Measurements from ENCODE around the gene ASXL1.

ASXL1 gene

DNA sequence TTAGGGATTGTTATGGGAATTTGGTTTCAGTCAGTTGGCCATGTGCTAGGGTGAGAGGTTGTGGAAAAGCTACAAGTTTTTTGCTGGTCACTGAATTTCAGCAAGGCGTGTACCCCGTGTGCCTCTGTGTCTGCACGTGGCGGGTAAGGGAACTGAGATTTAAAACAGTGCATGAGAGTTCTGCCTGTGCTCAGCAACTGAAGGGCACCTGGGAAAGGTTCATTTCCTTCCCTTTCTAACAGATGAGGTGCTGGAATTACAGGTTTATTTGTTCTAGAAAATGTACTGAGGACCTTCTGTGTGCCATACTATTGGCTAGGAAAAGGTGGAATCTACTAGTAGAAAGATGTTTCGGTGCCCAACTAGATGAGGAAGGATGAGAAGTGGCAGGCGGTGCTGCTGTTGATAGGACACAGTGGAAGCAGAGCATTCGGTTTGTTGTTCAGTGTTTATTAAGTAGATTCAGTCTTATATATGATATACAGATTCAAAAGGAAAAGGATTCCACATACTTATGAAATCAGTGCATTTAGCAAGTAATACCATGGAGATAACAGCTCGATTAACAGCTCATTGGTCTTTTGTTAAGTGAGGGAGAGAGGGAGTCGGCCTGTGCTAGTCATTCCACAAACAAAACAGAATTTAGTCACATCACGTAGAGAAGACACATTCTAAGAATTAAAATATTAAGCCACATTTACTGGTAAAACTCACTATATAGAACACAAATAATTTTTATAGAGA is 84.7 kb downstream of the ASXL1 start:
- no peak for DNase-seq

DNA sequence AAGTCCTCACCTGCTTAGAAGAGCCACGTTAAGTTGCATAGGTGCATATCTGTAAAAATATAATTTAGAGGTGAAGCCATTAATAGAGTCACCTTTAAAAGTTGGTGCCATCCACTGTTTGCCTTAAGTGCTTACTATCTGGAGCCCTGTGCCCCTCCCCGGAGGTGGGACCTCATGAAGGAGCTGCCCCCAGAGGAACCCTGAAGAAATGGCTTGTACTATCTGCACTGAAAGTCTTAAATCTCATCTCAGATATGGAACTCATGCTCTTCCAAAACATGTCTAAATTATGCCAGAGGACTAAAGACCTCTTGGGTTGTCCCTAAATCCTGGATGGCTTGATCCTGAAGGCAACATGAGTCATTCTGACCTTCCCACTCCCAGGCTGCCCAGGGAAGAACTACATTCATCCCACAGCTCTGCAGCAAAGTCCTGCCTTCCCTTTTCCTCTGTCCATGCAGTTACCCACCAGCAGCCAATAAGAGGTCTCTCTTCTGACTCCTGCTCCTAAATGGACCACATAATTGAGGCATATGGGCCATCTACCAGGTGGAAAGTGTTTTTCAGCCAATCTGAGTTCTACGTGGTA is 85.3 kb downstream of the ASXL1 start:
- DNase-seq, result no peak

DNA sequence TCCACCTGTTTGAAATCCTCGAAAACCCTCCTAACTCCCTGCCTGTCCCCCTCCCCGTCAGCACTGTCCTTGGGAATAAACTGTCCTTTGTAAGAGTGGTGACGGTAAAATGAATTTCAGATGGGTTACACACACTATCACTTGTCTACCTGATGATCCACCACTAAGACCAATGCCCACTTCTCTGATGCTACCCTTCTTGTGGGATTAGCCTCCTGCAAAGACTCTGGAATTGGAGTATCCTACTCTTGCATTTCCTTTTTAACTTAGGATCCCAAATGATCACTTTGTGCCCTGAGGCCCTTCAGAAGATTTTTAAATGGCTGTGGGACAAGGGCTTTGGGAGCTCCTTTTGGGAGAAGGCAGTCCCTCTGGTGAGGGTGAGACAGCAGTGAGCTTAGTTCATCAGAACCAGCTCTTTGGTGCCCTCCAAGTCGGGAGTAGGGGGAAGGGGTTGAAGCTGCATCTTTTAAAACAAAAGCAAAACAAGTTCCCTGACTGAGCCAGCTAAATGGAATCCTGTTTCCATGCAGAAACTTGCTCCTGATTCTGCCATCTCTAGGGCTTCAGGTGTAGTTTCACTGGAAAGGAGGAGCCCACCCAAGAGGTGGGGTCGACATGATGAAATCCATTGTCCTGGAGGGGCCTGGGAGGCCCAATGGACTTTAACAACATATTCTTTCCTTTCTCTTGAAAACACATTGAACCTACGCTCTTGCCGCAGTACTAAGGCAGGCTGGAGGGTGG is 86.5 kb downstream of the ASXL1 start:
- no peak for DNase-seq

DNA sequence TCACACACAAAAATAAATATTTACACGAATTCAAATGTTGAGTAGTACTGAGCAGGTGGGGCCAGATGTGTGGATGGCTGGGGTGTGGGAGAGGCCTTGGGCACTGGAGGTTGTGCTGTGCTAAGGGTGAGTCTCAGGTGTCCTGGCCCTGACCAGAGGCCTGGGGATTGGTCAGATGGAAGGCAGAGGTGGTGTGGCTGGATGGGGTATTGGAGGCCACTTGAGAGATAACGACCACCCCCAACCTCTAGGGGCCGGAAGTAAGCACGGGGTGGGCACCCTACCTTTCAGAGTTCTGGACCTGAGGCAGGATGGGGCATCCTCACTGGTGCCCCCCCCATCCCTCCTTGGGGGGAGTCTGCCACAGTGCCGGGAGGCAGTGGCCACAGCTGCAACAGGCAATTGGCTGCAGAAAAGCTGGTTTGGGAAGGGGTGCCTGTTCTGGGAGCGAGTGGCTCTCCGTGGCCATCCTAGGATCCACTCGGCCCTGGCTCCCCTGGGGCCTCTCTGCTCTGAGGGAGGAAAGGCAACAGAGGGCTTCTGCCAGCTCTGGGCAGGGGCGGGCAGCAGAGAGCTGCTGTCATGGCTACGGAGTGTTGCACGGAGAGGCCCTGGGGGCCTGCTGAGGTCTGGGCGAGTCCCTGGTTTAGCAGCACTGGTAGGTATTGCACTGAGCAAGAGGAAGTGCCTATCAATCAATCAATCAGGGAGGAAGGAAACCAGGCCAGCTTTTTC is 87.6 kb downstream of the ASXL1 start:
- DNase-seq, result no peak

DNA sequence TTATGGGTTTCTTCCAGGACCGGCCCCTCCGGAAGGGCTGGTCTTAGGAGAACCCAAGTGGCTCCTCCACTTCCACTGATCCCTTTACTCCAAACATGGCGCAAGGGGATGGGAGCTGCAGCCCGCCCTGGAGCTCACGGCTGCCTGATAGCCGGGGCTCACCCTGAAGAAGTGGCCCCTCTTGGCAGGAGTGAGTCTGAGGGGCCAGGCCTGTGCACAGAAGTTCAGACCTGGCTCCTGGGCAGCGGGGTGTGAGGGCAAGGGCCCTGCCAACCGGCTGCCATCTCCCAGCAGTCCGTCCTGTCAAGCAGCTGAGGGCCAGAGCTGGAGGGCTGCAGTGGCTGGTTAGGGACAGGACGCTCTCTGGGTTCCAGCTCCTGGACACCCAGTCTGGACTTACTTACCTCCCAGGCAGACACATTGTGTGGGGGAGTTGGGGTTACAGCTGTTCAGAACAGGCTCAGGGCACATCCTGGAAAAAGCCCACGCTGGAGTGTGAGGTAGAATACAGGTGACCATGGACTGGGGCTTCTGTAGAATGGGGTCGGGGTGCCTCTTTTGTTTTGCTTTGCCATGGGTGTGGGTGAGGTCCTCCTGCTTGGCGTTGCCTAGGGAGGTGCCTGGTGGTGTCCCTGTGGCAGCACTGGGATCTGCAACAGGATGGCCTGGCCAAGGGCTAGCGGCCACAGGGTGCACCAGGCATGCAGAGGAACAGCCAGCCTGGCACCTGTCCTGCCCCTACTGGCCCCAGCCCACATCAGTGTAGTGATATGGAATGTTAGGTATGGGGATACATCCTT is 88.4 kb downstream of the ASXL1 start:
- DNase-seq, result no peak

DNA sequence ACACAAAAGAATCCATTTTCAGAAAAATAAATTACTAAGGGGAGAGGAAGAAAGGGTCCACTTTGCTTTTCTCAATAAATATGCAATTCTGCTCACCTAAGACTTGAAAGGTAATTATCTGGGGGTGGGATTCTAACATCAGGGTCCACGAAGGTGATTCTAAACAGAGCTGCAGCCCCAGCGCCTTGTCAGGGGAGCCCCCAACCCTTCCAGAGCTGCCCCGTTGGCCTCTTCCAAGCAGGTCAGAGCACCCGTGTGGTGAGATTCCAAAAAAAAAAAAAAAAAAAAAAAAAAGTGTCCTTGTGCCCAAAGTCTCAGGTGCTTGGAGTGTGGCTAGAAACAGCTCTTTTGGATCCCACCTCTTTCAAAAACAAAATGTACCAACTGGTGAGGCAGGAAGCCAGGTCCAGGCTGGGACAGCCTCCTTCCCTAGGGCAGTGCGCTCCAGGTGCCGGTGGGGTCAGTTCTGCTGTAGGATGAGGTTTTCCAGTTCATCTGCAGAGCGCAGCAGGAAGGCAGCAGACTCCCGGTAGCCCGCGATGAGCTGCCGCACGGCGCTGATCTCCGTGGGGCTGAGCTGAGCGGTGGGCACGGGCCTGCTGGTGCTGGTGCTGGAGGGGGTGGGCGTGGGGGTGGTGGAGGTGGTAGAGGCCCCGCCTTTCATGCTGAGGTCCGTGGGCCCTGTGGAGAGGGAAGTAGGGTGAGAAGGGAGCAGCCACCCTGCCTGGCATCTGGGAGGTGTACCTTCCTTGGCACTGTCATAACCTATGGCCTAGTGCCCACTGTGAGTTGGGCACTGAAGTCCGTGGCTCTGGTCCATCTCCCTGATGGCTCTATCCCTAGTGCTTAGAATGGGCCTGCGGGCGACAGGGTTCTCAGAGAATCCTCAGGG is 89.3 kb downstream of the ASXL1 start:
- no peak for DNase-seq

DNA sequence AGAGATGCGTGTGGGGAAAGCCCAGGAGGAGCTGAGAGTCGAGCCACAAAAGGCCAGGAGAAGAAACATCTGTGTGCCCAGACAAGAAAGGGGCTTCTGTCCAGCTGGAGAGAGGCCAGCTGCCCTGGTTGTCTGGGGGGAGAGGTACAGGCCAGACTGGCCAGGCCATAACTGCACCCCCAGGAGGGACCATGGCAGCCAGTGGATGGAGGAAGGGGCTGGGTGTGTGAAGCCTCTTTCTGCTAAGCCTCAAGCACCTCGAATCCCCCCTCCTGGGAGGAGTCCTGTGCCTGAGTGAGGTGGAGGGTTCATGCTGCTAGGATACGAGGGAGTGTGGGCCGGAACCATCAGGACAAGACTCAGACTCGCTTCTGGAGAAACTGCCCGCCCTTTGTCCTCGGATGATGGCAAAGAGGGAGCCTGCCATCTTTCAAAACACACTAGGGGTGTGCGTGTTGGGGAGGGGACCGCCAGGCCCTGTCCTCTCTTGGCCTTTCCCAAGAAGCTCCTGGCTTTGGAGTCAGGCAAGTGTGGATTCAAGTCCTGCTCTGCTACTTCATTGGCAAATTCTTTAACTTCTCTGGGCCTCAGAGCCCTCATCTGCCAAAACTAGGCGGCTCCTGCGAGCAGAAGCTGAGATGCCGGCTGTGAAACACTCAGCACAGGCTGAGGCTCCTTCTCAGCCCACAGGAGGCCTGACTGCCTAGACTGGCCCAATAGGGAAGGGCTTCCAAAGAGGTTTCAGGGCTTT is 90.3 kb downstream of the ASXL1 start:
- no peak for DNase-seq

DNA sequence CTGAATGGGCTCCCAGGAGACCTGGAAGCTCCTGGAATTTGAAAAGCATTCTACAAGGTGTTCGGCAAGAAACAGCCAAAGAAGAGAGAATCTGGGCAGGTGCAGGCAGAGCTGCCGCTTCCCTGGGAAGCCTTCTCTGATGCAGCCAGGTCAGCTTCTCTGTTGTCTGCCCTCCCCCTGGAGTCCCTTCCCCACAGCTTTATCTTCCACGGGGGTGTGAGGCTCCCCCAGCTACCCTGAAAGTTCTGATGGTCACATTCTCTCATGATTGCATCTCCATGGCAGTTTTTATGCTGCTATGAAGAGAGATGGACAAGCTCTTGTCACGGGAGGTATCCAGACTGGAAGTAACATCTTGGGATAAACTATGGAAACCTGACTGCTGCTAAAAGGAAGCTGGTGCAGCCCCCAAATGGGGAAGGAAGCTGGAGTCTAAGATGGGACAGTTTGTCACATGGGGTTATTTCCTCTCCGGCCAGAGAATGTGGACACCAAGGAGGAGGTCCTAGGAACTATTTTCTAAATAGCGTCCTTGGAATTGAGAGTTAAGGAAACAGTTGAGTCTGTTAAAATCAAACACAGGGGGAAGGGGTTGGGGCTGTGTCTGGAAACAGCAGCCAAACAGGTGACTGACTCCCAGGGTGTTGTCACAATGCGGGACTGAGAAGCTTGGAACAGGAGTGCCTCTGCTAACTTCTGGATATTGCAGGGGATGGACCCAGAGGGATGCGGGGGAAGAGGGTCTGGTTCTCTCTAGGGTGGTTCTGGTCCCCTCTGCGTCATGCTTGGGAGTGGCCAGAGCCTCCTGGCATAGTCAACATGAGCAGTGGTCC is 91.1 kb downstream of the ASXL1 start:
- DNase-seq, result peak; percentile 7

DNA sequence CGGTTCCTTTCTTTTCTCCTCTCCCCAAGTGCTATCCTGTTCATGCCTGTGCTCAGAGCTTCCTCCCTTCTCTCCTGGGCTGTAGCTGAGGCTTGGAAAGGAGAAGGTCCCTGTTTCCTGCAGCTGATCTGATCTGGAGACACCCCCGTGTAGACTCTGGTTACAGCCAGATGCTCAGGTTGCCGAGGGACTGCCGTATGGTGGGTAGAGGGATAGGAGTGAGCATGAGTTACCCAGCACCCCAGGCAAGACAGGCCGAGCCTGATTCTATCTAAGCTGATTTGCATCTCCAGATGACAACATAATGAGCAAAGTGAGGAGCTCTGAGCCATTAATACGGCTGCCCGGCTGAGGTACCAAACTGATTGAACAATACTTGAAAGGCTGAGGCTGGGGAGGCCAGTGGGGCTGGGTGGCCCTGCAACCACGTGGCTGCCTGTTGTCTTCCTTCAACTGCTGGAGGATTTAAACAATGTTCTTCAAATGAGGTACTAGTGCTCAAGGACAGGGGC is 91.8 kb downstream of the ASXL1 start:
- DNase-seq, result peak; percentile 15

DNA sequence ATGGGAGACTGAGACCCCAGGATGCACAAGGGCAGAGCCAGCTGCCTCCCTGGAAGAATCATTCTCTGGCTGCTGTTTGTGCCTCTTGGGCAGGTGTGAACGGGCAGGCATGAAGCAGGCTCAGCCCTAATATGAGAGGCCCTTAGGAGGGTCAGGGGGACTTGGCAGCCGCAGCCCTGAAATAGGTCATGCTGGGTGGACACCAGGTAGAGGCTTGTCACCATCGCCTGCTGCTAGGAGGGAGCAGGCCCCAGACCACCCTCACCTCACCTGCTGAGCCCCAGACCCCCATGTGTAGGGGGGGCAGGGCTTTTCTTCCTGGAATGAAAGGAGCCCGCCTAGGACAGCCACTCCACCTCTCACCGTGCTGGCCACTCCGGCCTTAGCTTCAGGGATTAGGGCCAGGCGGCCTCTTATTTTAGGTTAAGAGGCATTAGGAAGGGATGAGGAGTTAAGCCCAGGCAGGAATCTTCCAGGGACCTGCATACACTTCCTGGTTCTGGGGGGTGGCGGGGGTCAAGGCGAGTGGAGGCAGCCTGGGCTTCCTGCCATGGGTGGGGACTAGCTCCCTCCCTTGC is 92.4 kb downstream of the ASXL1 start:
- DNase-seq, result peak; percentile 20

DNA sequence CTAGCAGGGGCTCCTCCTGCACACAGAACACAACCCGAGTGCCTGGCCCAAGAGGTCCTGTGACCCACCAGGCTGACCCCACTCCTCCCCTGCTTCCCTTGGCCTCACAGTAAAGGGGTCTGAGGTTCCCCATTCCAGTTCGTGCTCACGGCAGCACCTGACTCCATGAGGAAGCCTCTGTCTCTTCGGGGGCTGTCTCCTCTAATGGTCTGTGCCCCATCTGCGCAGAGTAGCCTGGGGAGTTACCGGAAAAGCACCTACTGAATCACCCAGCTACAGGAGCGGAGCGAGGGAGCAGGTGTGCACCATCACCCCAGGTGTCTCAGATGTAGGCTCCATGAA is 93.2 kb downstream of the ASXL1 start:
- DNase-seq, result peak; percentile 9

DNA sequence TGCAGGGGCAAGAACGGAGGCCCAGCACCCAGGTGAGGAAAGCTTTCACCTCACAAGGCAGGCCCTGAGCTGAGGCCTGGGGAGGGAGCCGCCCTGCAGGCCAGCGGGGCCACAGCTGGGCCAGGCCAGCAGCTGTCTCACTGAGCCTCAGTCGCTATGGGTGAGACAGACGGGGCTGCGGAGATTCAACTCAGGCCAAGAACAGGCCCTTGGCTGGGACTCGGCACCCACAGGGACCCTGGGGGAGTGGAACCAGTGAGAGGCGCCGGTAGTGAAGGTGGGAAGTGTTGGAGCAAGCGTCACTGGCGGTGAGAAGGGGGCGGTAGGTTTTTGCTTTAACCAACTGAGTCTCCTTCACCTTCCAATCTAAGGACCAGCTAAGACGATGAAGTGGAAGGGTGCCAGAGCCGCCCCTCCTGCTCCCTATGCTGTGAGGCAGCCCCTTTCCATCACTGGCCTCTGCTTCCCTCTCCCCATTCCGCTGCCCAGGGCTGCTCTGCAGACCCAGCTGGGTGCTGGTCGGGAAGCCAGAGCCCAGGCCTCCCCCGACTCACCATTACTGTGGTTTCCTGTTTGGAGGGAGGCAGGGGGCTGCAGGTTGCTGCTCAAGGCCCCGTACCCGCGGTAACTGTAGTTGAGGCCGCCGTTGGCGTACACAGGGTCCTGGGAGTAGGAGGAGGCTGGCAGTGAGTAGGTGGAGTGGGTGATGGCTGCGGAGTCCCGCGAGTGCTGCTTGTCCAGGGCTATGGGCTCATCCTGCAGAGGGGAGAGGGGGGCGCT is 93.7 kb downstream of the ASXL1 start:
- peak; percentile 20 for DNase-seq

DNA sequence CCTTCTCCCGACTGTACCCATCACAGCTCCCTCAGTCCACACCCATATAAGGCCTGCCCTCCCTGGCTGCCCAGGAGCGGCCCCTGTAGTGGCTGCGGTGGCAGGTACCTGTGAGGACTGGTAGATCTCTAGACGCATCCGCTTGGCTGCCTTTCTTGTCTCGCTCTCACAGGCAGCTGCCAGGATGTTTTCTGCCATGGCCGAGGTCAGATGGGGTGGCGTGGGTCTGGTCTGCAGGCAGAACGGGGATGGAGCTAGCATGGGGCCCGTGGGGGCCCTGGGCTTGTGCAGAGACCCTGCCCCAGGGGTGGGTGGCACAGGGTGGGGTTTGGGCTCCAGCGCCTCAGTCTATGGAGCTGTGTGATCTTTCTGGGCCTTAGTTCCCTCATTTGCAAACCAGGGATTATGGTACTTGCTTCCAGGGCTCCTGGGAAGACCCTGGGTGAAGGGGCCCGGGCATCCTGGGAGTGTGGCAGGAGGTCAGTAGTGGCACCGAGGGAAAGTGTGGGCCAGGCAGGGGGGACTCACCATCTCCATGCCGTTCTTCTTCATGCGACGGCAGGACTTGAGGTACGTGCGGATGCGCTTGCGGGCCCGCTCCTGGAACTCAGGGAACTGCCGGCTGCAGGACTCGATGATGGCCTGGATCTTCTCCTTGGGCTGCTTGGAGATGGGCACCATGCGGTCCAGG is 94.8 kb downstream of the ASXL1 start:
- no peak for DNase-seq

DNA sequence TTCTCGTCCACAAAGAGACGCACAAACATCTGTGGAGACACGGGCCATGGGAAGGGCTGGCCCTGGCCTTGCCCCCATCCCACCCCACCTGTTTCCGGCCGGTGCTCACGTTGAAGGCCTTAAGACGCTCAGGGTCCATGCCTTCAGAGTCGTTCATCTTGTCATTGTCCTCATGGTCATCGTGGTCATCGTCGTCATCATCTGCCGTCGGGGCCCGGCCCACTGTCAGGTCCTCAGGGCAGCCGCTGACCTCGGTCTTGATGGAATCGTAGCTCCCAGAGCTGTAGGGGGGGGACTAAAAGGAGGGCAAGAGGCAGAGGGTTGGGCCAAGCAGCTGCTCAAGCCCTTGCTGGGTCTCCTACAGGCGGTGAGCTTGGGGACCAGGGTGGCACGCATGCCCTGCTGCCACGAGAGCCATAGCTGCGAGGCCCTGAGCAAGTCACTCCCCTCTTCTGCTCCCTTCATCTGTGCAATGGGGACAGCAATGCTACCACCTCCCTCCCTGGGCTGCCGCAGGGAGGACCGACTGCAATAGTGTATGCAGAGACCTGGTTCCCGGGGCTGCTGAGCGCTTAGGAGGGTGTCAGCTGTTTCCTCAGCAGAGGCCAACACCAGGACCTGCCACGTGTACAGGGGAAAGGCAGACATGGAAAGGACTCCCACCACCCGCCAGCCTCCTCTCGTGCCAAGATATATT is 95.5 kb downstream of the ASXL1 start:
- no peak for DNase-seq

DNA sequence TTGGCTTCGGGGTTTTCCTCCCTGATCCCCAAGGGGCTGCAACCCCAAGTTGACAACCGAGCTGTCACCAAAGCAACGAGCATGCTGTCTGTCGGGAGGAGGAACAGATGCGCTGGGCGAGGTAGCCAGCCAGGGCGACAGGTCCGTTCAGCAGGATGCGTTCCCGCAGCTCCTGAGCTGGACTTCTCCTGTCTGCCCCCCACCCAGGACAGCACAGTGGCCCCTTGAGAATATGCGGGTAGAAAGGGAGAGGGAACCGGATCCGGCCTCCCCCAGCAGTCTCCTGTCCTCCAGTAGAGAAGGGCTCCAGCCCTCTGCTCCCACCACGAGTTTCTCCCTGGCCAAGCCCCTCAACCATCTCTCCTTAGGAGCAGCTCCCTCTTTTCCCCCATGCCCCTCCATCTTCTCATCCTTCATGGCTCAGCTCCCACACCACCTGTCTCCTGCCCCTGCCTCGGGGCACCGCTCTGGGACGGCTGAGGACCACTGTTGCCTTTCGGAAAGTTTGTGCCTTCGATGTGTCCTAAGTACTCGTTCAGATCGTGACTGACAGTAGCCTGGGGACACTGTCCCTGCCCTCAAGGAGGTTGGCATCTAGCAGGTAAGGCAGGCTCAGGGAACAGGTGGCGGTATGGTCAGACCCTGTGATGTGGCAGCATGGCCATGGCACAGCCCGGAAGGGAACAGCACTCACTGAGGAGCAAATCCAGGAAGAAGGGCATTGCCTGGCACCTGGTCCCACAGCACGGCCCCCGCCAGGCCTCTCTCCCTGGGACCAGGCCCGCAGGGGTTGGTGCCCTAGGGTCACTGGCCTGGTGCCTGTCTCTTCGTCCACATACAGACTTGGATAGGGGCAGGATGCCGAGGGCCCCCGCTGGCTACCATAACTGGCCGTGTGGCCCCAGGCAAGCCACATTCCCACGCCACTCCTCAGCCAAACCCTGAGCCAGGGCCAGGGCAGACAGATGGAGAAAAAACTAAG is 96.3 kb downstream of the ASXL1 start:
- DNase-seq, result no peak

All from right hindlimb (tissue), 1 donor.